NB4 (cell line): Measurements from ENCODE around the gene ZNF90.
A peak's percentile ranks its signal among the peaks of the same experiment; 100 is the strongest.
"Not testable (repeated sequence)": the region's sequence is repeated elsewhere in the genome, so short reads cannot be mapped to it uniquely, and the experiment has no call there.

Source experiments
- DNase-seq: peaks from one replicate; pipeline ENCODE4 v3.0.0; 2010; ENCODE audit warnings: low read depth
- H3K4me3 ChIP-seq: one replicate; pipeline ENCODE4 v1.5.1; 2011; ENCODE audit warnings: mild to moderate bottlenecking, low read depth, low read length, moderate library complexity
- CTCF ChIP-seq: IDR thresholded peaks from one replicate; pipeline ENCODE4 v1.5.1; 2012; ENCODE audit warnings: low read depth, low read length
- MAX ChIP-seq: IDR thresholded peaks from 2 replicates; pipeline ENCODE4 v1.6.1; 2011; ENCODE audit warnings: low read depth, low read length
- MYC ChIP-seq: IDR thresholded peaks from 2 replicates; pipeline ENCODE4 v1.6.1; 2011; ENCODE audit warnings: low read depth, low read length
- POLR2A ChIP-seq: IDR thresholded peaks from 2 replicates; pipeline ENCODE4 v1.6.1; 2011; ENCODE audit warnings: mild to moderate bottlenecking; ENCODE audit not compliant: insufficient read length; ENCODE audit errors: extremely low read depth

Gene ZNF90

GRCh38 chr19:20072936-20073335 is 4.9 kb upstream of the ZNF90 start:
- no peak overlapping the region for H3K4me3 ChIP-seq
- no peak for DNase-seq
- TF ChIP-seq MYC (no peak), POLR2A (no peak), MAX (no peak), CTCF (no peak)

- peak; percentile 70 for DNase-seq
- TF ChIP-seq MAX (no peak), POLR2A (no peak), CTCF (no peak), MYC (no peak)
- peak overlapping the region; percentile 88 for H3K4me3 ChIP-seq
Measured at GRCh38 chr19:20078581-20079031, 806 bp downstream of the ZNF90 start.

GRCh38 chr19:20079476-20079875 is 1.7 kb downstream of the ZNF90 start:
- TF ChIP-seq MYC (no peak), MAX (no peak), POLR2A (no peak), CTCF (no peak)
- H3K4me3 ChIP-seq = peak overlapping the region; percentile 88

GRCh38 chr19:20080656-20081055 is 2.9 kb downstream of the ZNF90 start:
- H3K4me3 ChIP-seq = no peak overlapping the region
- DNase-seq = no peak
- no peak for TF ChIP-seq MYC
- no peak for TF ChIP-seq MAX
- TF ChIP-seq CTCF = no peak
- TF ChIP-seq POLR2A = no peak

More at GRCh38 chr19:20079476-20079875, 1.7 kb downstream of the ZNF90 start:
- peak; percentile 30 for DNase-seq

GRCh38 chr19:20082232-20082833 is 4.5 kb downstream of the ZNF90 start:
- not testable (repeated sequence) for H3K4me3 ChIP-seq, DNase-seq

- DNase-seq, H3K4me3 ChIP-seq: not testable (repeated sequence)
Measured at GRCh38 chr19:20082876-20083275, 5.1 kb downstream of the ZNF90 start.

- no peak for TF ChIP-seq POLR2A
- no peak for TF ChIP-seq MAX
- TF ChIP-seq MYC = no peak
- TF ChIP-seq CTCF = no peak
- DNase-seq = no peak
- H3K4me3 ChIP-seq = no peak overlapping the region
Measured at GRCh38 chr19:20102097-20102496, 24.3 kb downstream of the ZNF90 start.
